IMR-90 (cell line): Measurements from ENCODE around the gene OR2A7. TPM values are rescaled to one million over a fixed set of nuclear protein-coding genes. Genes with fewer than 3 reads are reported as not detected.
"Not testable (repeated sequence)": the region's sequence is repeated elsewhere in the genome, so short reads cannot be mapped to it uniquely, and the experiment has no call there.

Source experiments
- ATAC-seq: fragments of 200-7000 bp; cut with Tn5 transposase; 2 replicates; pipeline ENCODE4 v1.9.1; 2020; ENCODE audit warnings: low read depth, mild to moderate bottlenecking, moderate library complexity
- BruUV-seq: library from RNA; stranded (reverse); fragments of 400-500 nt; replicated peaks from 2 replicates; lab custom pipeline; 2021; lab: Mats Ljungman, UMichigan
- CTCF ChIA-PET: fragments of 300-600 bp; formaldehyde crosslinking; extraction: SDS; loops from one replicate; lab custom pipeline; 2021; ENCODE audit warnings: antibody characterized with exemption; lab: Yijun Ruan, JAX
- POLR2A ChIA-PET: fragments of 300-600 bp; sonication (Branson Sonifier 250); formaldehyde crosslinking; loops from one replicate; lab custom pipeline; 2022; ENCODE audit warnings: antibody characterized with exemption; ENCODE audit not compliant: unreplicated experiment; lab: Charles Lee
- DNase-seq: peaks from one replicate; pipeline ENCODE4 v3.0.0; 2013
- H2AFZ ChIP-seq: replicated peaks from 2 replicates; pipeline ENCODE3; 2013; ENCODE audit warnings: low read length, mild to moderate bottlenecking; ENCODE audit not compliant: poor library complexity
- H2AK5ac ChIP-seq: 2 replicates; pipeline ENCODE4 v1.6.1; 2013; ENCODE audit warnings: low read depth, low read length, inconsistent platforms
- H2AK9ac ChIP-seq: replicated peaks from 2 replicates; pipeline ENCODE3; 2013; ENCODE audit warnings: mild to moderate bottlenecking, low read depth, low read length, moderate library complexity; ENCODE audit not compliant: poor library complexity
- H2BK120ac ChIP-seq: 2 replicates; pipeline ENCODE4 v1.6.1; 2013; ENCODE audit warnings: low read depth, low read length, inconsistent platforms
- H2BK15ac ChIP-seq: 3 replicates; pipeline ENCODE4 v1.6.1; 2013; ENCODE audit warnings: low read depth, low read length, inconsistent platforms
- H2BK20ac ChIP-seq: 2 replicates; pipeline ENCODE4 v1.6.1; 2013; ENCODE audit warnings: low read depth, mild to moderate bottlenecking, inconsistent platforms, low read length, moderate library complexity
- H2BK5ac ChIP-seq: 2 replicates; pipeline ENCODE4 v1.6.1; 2013; ENCODE audit warnings: mild to moderate bottlenecking, low read depth, low read length, inconsistent platforms; ENCODE audit not compliant: poor library complexity, severe bottlenecking
- H3K14ac ChIP-seq: replicated peaks from 2 replicates; pipeline ENCODE4 v1.6.1; 2013; ENCODE audit warnings: low read depth, low read length, inconsistent platforms
- H3K18ac ChIP-seq: 2 replicates; pipeline ENCODE4 v1.6.1; 2013; ENCODE audit warnings: low read depth, low read length, control low read depth
- H3K23ac ChIP-seq: 2 replicates; pipeline ENCODE4 v1.6.1; 2013; ENCODE audit warnings: low read depth, low read length, inconsistent platforms
- H3K27ac ChIP-seq: 2 replicates; pipeline ENCODE4 v1.5.1; 2013; ENCODE audit warnings: mild to moderate bottlenecking, control low read depth, low read length; ENCODE audit not compliant: insufficient read depth
- H3K27me3 ChIP-seq: 2 replicates; pipeline ENCODE4 v1.6.1; 2013; ENCODE audit warnings: low read length; ENCODE audit not compliant: control insufficient read depth, insufficient read depth
- H3K36me3 ChIP-seq: 2 replicates; pipeline ENCODE4 v1.6.1; 2013; ENCODE audit warnings: low read length, mixed read lengths; ENCODE audit not compliant: control insufficient read depth, insufficient read depth
- H3K4ac ChIP-seq: 2 replicates; pipeline ENCODE4 v1.6.1; 2013; ENCODE audit warnings: low read depth, low read length, inconsistent platforms
- H3K4me1 ChIP-seq: 2 replicates; pipeline ENCODE4 v1.6.1; 2013; ENCODE audit warnings: low read length, mixed read lengths; ENCODE audit not compliant: control insufficient read depth, insufficient read depth
- H3K4me2 ChIP-seq: 2 replicates; pipeline ENCODE4 v1.6.1; 2013; ENCODE audit warnings: low read depth, mild to moderate bottlenecking, control low read depth, low read length, moderate library complexity
- H3K4me3 ChIP-seq: 2 replicates; pipeline ENCODE4 v1.5.1; 2013; ENCODE audit warnings: low read depth, mild to moderate bottlenecking, control low read depth, low read length, moderate library complexity; ENCODE audit not compliant: insufficient read depth
- H3K56ac ChIP-seq: 2 replicates; pipeline ENCODE4 v1.6.1; 2013; ENCODE audit warnings: low read length, inconsistent platforms; ENCODE audit not compliant: insufficient read depth; ENCODE audit errors: extremely low read depth
- H3K79me1 ChIP-seq, 2 experiments: 2 replicates each; pipeline ENCODE4 v1.6.1; 2013; ENCODE audit warnings: low read length in 2 of 2, inconsistent platforms in 1 of 2, low read depth in 1 of 2
- H3K9ac ChIP-seq: 2 replicates; pipeline ENCODE4 v1.6.1; 2013; ENCODE audit warnings: low read depth, low read length, control low read depth
- H3K9me1 ChIP-seq: 2 replicates; pipeline ENCODE4 v1.6.1; 2013; ENCODE audit warnings: low read length, inconsistent platforms; ENCODE audit not compliant: insufficient read depth
- H3K9me3 ChIP-seq: 2 replicates; pipeline ENCODE4 v1.6.1; 2013; ENCODE audit warnings: low read length; ENCODE audit not compliant: control insufficient read depth, insufficient read depth
- H4K20me1 ChIP-seq: 2 replicates; pipeline ENCODE4 v1.6.1; 2013; ENCODE audit warnings: low read length, inconsistent platforms; ENCODE audit not compliant: insufficient read depth
- H4K5ac ChIP-seq: 2 replicates; pipeline ENCODE4 v1.6.1; 2013; ENCODE audit warnings: mild to moderate bottlenecking, low read depth, low read length, control low read depth
- H4K8ac ChIP-seq, 2 experiments: 2 replicates each; pipeline ENCODE4 v1.6.1; 2013; ENCODE audit warnings: low read depth in 2 of 2, low read length in 2 of 2, control low read depth in 1 of 2, inconsistent platforms in 1 of 2
- H4K91ac ChIP-seq: 2 replicates; pipeline ENCODE4 v1.6.1; 2013; ENCODE audit warnings: low read depth, low read length, inconsistent platforms; ENCODE audit not compliant: insufficient read depth
- WGBS, 2 experiments: methylation state at CpG; one replicate each; pipeline versions ENCODE4 v1.1.5 to v1.1.7; 2013; ENCODE audit warnings: missing lambda C conversion rate in 2 of 2; ENCODE audit not compliant: insufficient read length in 1 of 2; ENCODE audit errors: extremely low coverage in 2 of 2; 5-methylcytosine and 5-hydroxymethylcytosine counted together
- dilution Hi-C: fragments of 300-500 bp; cut with HindIII; formaldehyde crosslinking; loops from one replicate; pipeline ENCODE4 v1.14.3; 2018; ENCODE audit warnings: low sequenced_read_pairs; ENCODE audit not compliant: unreplicated experiment
- in situ Hi-C: fragments of 300-500 bp; cut with MboI; formaldehyde crosslinking; loops from 3 replicates; pipeline ENCODE4 v1.14.3; 2019; ENCODE audit warnings: low sequenced_read_pairs, inconsistent platforms, mixed read lengths
- intact Hi-C: fragments of 100-400 bp; cut with micrococcal nuclease; formaldehyde crosslinking; loops from 2 replicates; pipeline ENCODE4 v1.10.0; 2022
- polyA plus RNA-seq, 3 experiments: library from polyadenylated mRNA; depleted of rRNA; stranded (reverse); fragments of >200 nt; gene quantifications; 2 replicates each; pipeline ENCODE4 v1.2.3, GENCODE V29; 2012; ENCODE audit warnings: low replicate concordance in 1 of 3
- total RNA-seq: library from RNA; depleted of rRNA; stranded (reverse); fragments of >200 nt; gene quantifications from 2 replicates; pipeline ENCODE4 v1.2.3, GENCODE V29; 2012

OR2A7 gene
- total and polyA plus RNA-seq, 2 of the 4 experiments (the other 2 are of a cell fraction): not detected

GRCh38 chr7:144219149-144219548 is 45.4 kb downstream of the OR2A7 start:
- CTCF ChIA-PET, H4K8ac ChIP-seq, H2BK5ac ChIP-seq, POLR2A ChIA-PET, H4K20me1 ChIP-seq, H3K36me3 ChIP-seq, dilution Hi-C loops, H3K9me1 ChIP-seq, H2BK20ac ChIP-seq, H3K79me1 ChIP-seq, H3K14ac ChIP-seq, H2BK15ac ChIP-seq, H2BK120ac ChIP-seq, H3K23ac ChIP-seq, H3K27me3 ChIP-seq, H3K9me3 ChIP-seq, H3K9ac ChIP-seq, in situ Hi-C loops, H3K4me1 ChIP-seq, H3K4me2 ChIP-seq, DNase-seq, BruUV-seq, H3K4ac ChIP-seq, H3K4me3 ChIP-seq, H2AK9ac ChIP-seq, H3K18ac ChIP-seq, H2AK5ac ChIP-seq, intact Hi-C loops, H4K5ac ChIP-seq, H3K27ac ChIP-seq, H2AFZ ChIP-seq, H3K56ac ChIP-seq, H4K91ac ChIP-seq: not testable (repeated sequence)
- peak; percentile 72 for ATAC-seq
- WGBS, 2 experiments: no CpG with 5 or more reads among the region's 4 CpGs

DNA sequence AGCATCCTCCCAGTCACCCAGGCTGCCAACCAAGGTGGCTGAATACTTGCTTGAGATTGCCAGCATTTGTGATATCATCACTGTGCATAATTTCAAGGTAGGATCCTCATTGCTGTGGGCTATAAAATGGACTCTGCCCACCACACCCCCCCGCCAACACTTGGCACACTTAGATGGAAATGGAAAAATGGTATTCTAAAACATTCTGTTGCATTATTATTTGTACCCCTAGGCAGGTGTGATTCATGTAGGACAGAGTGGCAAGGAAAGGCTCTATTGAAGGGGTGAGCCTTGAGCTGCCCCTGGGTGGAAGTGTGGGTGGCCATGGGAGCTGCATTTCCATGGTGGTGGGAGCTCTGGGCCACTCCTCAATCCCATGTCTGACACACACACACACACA is 46.0 kb downstream of the OR2A7 start:
- H3K4me2 ChIP-seq, ATAC-seq, BruUV-seq, in situ Hi-C loops, H3K9ac ChIP-seq, H2AK5ac ChIP-seq, H3K9me3 ChIP-seq, POLR2A ChIA-PET, H3K4ac ChIP-seq, H3K14ac ChIP-seq, dilution Hi-C loops, H3K56ac ChIP-seq, H4K91ac ChIP-seq, H3K27me3 ChIP-seq, H3K36me3 ChIP-seq, H3K9me1 ChIP-seq, H3K79me1 ChIP-seq, DNase-seq, H2BK120ac ChIP-seq, H3K4me3 ChIP-seq, intact Hi-C loops, H4K8ac ChIP-seq, H3K18ac ChIP-seq, H2BK5ac ChIP-seq, H4K5ac ChIP-seq, CTCF ChIA-PET, H2AFZ ChIP-seq, H4K20me1 ChIP-seq, H3K27ac ChIP-seq, H2BK15ac ChIP-seq, H3K23ac ChIP-seq, H2AK9ac ChIP-seq, H3K4me1 ChIP-seq, H2BK20ac ChIP-seq: not testable (repeated sequence)
- WGBS, 2 experiments: no CpG with 5 or more reads among the region's 1 CpG
